ENCODE data around the gene NXPE4. TPM values are rescaled to one million over a fixed set of nuclear protein-coding genes. Genes with fewer than 3 reads are reported as not detected.
A peak's percentile ranks its signal among the peaks of the same experiment; 100 is the strongest.

NXPE4 gene
- total RNA-seq, 1 experiment from 2014 or later = not detected

DNA sequence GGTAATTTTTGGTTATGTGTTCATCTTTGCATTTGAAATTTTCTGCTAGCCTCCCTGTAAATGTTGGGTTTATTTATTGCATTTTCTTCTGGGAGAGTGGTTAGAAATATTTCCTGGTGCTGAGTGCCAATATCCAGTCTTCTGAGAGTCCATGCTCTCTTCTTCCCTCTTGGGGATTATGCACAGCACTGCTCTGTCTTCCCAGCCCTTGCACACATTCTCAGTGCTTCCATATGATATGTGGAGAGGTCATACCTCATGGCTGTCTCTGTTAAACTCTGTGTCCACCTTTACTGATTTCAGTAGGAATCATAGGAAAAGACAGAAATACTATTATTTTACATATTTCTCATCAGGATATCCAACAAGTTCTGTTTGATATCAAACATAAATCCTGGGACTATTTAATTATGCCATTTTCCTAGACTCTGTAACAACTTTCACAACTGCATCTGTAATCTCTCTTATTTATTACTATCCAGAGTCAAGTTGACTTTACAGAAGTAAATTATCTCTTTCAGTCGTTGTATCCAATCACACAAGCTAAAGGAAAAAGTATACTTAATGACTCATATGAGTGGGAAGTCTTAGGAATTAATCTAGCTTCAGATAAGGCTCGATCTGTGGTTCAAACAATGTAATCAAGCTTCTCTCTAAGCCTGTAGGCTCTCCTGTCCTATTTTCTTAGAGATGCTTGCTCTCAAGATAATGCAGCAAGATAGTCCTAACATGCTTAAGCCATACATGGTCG is 33.2 kb downstream of the NXPE4 start:
- peak; percentile 20 for DNase-seq (ENCODE audit: low read depth)

GRCh38 chr11:114559425-114560310 is 35.9 kb downstream of the NXPE4 start, which contains the start of gene NXPE1:
Gene NXPE1, minus strand, starts transcription at chr11:114559881. Its CDS starts 8,680 bp downstream, at chr11:114551201.
- no peak for DNase-seq (ENCODE audit: low read depth)

DNA sequence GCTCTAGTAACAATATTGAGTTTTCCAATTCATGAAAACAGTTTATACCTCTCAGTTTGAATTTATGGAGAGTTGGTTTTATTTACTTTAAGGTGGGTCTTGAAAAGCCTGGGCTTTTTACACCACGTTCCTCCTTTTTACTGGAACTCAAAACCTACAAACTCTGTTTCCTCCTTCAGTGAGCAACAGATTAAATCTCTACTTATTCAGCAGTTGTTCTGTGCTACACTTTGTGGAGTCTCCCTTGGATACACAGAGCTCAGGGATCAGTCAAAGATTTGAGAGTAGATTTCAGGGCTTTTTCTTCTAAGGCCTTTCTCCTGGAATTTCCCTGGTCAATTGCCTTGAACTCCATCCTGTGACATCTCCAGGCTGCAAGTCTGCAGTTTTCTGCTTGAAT is 39.5 kb downstream of the NXPE4 start:
- no peak for DNase-seq (ENCODE audit: low read depth)

DNA sequence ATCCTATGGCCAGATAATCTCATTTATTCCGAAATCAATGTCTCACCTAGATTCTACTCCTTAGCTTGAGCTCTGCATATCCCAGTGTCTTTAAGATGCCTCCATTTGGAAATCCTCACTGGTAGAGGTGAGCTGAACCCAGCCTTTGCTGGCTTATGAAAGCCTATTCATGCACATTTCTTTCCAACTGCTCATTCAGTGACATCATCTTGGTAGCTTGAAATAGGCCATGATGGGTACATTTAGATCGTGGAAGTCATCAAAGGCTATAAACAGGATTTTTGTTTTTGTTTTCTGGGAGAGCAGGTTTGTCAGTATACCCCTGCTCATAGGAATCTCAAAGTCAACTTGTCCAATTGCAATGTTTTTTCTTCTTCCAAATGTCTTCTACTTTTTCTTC is 41.9 kb downstream of the NXPE4 start:
- peak; percentile 53 for DNase-seq (ENCODE audit: low read depth)

DNA sequence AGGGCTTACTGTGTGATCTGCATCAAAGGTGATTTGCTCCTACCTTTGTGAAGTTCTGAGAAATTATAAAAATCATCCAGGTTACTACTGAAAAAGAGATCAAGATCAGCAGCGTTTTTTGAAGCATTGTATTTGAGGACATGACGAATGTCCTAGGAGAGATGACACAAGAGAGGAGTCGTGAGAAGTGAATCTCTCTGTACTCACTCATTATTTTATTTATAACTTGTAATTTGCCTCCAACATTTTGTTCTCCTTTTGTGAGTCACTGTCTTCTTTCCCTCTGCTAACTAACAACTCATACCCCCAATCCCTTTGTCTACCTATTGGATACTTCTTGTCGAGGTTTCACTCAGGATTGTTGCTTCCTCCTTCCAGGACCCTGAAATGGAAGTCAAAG is 44.5 kb downstream of the NXPE4 start:
- DNase-seq (ENCODE audit: low read depth) = no peak

GRCh38 chr11:114525682-114526081 is 69.9 kb downstream of the NXPE4 start:
- no peak for DNase-seq (ENCODE audit: low read depth)

DNA sequence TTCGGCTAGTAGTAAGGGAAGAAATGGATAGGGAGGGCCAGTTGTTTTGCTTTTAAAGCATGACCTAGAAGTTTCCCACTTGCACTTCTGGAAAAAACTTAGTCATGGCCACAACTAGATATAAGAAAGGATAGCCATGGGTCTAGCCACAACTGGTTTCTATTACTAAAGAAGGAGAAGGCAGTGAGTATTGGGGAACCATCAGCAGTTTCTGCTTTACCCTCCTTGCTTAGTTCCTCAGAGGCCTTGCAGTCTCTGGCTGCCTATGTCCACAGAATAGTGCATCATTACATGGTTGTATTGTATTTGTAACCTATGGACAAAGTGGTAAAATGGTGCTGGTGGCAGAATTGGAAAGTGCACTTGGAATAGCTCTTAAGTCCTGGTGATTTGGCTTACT is 71.5 kb downstream of the NXPE4 start:
- DNase-seq (ENCODE audit: low read depth) = no peak

DNA sequence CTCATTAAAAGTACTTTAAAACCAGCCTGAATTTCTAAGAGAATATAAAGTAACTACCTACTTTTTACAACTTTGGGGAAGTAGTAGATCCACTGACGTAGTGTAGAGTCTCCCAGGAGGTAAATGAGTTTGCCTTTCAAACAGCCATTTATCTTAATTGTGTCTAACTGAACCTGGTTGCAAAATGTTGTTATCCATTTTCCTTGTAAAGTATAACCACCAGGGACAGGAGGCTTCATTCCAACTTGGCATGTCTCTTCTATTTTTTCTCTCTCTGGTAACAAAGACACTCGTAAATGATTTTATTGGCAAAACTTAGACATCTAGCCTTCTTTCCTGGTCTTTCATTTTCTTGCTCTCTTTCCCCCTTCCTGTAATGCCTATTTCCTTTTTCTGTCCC is 72.8 kb downstream of the NXPE4 start:
- DNase-seq (ENCODE audit: low read depth) = no peak

Other genes with a start within 250 kb of the NXPE4 start
- 1.9 and 6.0 TPM in 2 replicates for gene C11orf71, start 195.3 kb downstream of the NXPE4 start, total RNA-seq (2014; rRNA removed)
- gene RBM7, start 195.1 kb downstream of the NXPE4 start, total RNA-seq (2014; rRNA removed) = 20.5 and 28.2 TPM in 2 replicates
- gene REXO2, start 156.3 kb downstream of the NXPE4 start, total RNA-seq (2014; rRNA removed) = 177 and 185 TPM in 2 replicates
- not detected in 2 replicates for gene NXPE1, start 35.9 kb downstream of the NXPE4 start, total RNA-seq (2014; rRNA removed)
- gene NXPE2, start 82.7 kb upstream of the NXPE4 start, total RNA-seq (2014; rRNA removed) = 0.11 and 0.13 TPM in 2 replicates